Left lobe of liver (tissue), 2 donors: ENCODE data around the gene NAB1. TPM values are rescaled to one million over a fixed set of nuclear protein-coding genes. Genes with fewer than 3 reads are reported as not detected.

Experiments used
- ATAC-seq: fragments of 200-7000 bp; cut with Tn5 transposase; one replicate; pipeline ENCODE4 v1.9.1; 2020; ENCODE audit warnings: mild to moderate bottlenecking, moderate library complexity
- DNase-seq: peaks from one replicate; pipeline ENCODE4 v3.0.0-alpha.2; 2020; ENCODE audit warnings: low spot score
- total RNA-seq: library from RNA; stranded (reverse); gene quantifications from one replicate; pipeline ENCODE4 v1.2.1, GENCODE V29; 2021
- donor health status: DM: no; HTN: no; CAD: no; lungs with moderate emphysema.
- donor health status: DM: no; HTN: yes; CAD: no.

NAB1 gene
- total RNA-seq, 1 donor from 2014 or later: 27.0 TPM

DNA sequence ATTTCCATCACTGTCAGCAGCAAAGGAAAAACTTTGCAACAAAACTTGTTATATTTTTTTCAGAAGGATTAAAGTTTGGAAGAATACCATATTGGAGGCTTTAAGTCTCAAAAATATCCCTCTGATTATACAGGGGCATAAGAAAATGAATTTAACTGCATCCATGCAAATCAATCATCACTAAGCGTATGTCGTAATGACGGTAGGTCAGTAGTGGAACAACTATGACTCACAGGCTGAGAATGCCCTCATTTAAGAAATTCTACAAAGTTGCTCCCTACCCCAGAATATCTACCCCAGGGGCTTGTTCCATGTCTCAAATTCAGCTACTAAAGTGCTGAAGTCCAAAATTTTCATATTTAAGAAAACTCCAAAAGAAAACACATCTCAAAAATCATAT lies 12.5 kb upstream of the NAB1 start:
- no peak for ATAC-seq

GRCh38 chr2:190637281-190637734 lies 11.6 kb upstream of the NAB1 start:
- ATAC-seq (no peak), DNase-seq (no peak)

More for the DNA sequence above, 12.5 kb upstream of the NAB1 start:
- no peak for DNase-seq

GRCh38 chr2:190637903-190638618 lies 10.8 kb upstream of the NAB1 start:
- ATAC-seq (peak; percentile 96), DNase-seq (peak; percentile 79)

DNA sequence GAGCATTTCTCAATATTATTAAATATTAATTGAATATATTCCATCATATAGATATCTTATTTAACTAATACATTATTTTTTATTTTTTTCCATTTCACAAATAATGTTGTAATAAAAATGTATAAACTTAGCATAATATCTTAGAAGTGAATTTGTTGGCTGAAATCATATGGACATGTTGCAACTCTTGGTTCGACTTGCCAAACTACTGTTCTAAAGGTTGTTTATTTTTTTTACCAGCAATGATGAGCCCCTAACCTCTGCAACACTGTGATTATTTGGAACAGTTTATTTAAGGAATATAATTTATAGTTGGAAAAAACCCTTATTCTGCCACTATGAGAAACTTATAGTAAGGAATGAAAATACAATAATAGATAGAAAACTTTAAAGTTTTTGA lies 8.8 kb upstream of the NAB1 start:
- DNase-seq (no peak), ATAC-seq (no peak)

DNA sequence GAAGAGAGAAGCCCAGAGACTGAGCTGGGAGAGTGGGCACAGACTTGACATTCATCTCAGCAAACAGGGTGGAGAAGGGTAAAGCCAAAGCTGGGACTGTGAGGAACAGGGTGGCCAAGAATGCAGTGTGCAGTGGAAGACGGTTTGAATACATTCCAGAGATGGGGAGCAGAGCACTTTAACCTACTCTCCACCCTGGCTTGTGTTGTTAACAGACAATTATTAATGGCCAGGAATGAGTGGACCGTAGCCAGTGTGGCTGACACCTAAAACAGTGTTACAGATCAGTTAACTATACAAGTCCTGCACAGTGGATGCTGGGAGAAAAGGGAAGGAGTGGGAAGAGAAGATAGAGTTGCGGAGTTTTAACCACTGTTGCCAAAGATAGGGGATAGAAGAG lies 7.4 kb upstream of the NAB1 start:
- DNase-seq: no peak
- no peak for ATAC-seq

GRCh38 chr2:190646780-190647522 lies 1.9 kb upstream of the NAB1 start:
- DNase-seq: no peak
- ATAC-seq: no peak

- ATAC-seq (peak; percentile 89), DNase-seq (peak; percentile 94)
Observed at GRCh38 chr2:190648289-190649034, 421 bp upstream of the NAB1 start.

- DNase-seq: peak; percentile 54
Observed at GRCh38 chr2:190649798-190650390, 1.0 kb downstream of the NAB1 start.

DNA sequence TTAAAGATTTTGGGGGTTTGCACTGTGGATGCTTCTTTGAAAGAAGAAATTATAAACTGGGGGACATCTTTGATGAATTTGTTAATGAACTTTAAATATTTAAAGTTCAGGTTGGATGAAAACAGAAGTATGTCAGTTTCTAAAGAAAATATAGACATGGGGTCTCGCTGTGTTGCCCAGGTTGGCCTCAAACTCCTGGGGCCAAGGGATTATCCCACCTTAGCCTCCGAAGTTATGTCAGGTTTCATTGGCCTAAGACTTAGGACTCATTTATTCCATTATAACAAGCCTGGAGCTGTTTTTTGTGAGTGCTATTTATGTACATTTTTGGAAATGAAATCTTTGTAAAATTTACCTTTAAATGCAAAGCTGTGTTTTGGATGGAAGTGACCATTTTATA lies 2.5 kb downstream of the NAB1 start:
- DNase-seq (no peak), ATAC-seq (no peak)

More at GRCh38 chr2:190649798-190650390, 1.0 kb downstream of the NAB1 start:
- peak; percentile 6 for ATAC-seq

DNA sequence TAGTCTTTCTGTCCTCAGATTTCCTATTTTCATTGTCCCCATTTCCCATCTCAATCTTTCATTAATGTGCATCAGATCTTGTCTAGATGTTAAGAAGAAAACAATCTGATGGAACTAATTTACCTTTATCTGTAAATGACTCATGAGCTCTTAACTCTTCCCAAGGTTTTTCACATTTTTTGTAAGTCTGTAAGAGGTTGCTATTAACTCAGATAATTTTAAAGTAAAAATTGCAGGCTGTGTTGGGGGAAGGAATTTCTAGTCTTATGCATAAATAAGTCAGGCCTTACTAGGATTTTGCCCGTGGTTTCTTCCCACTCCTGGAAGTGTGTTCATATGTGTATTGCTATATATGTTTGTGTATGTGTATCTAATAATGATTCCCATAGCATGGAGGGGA lies 4.3 kb downstream of the NAB1 start:
- ATAC-seq (no peak), DNase-seq (no peak)

DNA sequence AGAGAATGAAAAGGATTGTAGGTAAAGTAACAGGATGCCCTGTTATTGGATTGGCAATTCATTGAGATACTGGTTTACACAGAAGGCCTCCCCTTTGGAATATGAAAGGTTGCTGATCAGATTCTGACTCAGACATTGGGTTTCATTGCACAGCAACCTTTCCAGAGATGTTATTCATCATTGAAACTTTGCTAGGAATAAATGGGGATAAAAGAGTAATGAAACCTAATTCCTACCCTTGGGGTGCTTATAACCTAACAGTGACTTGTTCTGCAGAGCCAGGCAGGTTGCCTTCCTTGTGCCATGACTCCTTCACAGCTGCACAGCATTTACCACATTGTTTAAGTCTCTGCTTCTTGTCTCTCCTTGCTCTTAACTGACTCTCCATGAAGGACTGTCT lies 5.0 kb downstream of the NAB1 start:
- DNase-seq: no peak
- no peak for ATAC-seq

- peak; percentile 64 for ATAC-seq
Observed at GRCh38 chr2:190655113-190655512, 6.2 kb downstream of the NAB1 start.

GRCh38 chr2:190655570-190655969 lies 6.7 kb downstream of the NAB1 start:
- DNase-seq (no peak), ATAC-seq (no peak)

More at GRCh38 chr2:190655113-190655512, 6.2 kb downstream of the NAB1 start:
- no peak for DNase-seq

DNA sequence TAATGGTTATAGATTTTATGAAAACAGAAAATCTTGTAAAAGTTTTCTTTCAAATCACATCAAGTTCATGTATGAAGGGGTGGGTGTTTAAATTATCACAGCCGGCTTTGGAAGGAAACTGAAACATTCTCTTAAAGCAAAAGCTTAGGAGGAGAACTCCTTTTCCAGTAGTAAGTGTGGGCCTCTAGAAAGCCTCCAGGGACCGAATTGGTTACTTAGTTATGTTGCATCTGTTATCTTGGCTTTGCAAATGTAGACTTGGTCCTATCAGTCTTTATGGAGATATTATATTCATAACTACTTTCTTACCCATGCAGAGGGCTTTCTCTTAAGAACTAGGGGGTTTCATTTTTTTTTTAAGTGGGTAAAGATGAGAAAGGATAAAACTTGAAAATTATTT lies 7.4 kb downstream of the NAB1 start:
- DNase-seq: no peak
- no peak for ATAC-seq

DNA sequence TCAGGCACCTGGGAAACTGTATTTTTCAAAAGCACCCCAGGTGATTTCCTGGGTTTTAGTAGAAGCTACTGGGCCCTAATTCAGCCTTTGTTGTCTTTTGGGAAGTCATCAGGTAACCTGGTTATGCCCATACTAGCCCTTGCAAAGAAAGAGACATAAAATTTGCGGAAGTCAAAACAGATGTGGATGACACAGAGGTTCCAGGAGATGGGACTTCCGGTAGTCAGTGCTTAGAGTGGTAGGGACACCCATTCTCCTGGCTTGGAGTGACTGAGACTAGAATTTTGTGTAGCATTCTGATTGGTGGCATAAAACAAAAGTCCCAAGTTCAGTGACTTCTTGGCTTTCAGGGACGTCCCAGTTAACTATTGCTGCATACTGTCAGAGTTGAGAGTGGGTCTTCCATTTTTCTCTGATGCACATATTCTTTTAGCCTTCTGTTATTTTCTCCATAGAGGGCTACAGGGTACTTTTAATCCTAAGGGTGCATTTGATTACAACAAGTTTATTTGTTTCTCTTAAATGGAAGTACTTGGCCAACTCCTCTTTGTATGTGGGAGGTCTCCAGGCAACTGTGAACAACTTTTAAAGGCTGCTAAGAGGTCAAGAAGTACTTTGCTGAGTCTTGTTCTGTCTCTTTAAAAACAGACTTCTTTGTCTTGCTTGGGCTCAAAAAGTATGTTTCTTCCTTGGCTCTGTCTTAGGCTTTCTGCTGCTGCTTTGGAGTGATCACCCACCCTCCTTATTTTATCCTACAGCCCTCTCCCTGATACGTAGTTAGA lies 8.8 kb downstream of the NAB1 start:
- ATAC-seq: peak; percentile 37
- no peak for DNase-seq

DNA sequence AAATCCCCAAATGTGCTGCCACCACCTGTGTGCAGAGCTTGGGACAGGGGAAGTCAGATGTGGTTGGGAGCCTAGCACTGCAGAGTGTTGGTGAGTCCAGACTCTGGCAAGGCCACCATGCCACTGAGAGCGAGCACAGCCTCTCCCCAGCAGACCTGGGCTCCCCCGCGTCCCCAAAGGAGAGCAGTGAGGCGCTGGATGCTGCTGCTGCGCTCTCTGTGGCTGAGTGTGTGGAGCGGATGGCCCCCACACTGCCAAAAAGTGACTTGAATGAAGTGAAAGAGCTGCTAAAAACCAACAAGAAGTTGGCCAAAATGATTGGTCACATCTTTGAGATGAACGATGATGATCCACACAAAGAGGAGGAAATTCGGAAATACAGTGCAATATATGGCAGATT lies 10.7 kb downstream of the NAB1 start:
- ATAC-seq (no peak), DNase-seq (no peak)

GRCh38 chr2:190662754-190663153 lies 13.9 kb downstream of the NAB1 start:
- ATAC-seq (peak; percentile 17), DNase-seq (no peak)

GRCh38 chr2:190663348-190663747 lies 14.5 kb downstream of the NAB1 start:
- ATAC-seq (peak; percentile 94), DNase-seq (no peak)

DNA sequence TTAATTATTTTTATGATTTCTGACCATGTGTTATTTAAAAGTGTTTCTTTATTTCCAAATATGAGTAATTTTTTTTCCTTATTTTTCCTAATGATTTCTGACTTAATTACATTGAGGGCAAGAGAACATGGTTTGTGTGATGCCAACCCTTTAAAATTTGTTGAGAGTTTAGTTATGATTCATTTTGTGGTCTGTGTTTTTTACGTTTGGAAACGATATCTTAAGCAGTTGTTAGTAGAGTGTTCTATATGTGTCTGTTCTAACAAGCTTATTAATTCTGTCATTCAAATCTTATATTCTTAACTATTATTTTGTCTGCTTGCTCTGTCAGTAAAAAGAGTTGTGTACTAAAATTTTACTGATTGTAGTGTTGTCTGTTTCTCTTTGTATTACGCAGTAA lies 15.0 kb downstream of the NAB1 start:
- DNase-seq (no peak), ATAC-seq (no peak)

- no peak for ATAC-seq
- no peak for DNase-seq
Observed at GRCh38 chr2:190664240-190664639, 15.4 kb downstream of the NAB1 start.
